ENCODE results near the gene PSMC3. TPM values are rescaled to one million over a fixed set of nuclear protein-coding genes. Genes with fewer than 3 reads are reported as not detected.

PSMC3 gene
- total and polyA plus RNA-seq, 9 of the 15 experiments (the other 6 are each of a cell fraction or from before 2014, with no cell fraction given): 44.3 to 324 (median 240) TPM

DNA sequence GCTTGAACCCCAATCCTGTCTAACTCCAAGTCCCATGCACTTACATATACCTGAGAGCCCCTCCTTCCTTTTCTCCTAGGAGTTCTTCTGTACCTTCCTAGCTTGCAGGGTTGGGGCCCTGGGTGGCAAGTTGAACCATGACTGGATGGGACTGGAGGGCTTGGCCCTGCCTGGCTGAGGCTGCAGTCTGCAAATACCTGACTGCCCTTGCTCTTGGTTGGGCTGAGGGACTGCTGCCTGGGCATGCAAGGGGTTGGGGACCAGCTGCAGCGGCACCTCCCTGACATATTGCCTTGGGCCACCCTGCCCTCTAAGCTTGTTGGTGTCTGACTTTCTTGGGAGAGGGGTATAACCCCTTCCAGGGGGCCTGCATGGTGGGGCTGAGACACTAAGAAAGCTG is 27.7 kb downstream of the PSMC3 start:
- no peaks in the 10 kb centered on the region for H3K9me3 ChIP-seq (replicated peaks; ENCODE audit: control insufficient read depth, insufficient read depth, low read depth, low read length)
- BruUV-seq (replicated peaks): no TSS peak
- ATAC-seq: no peak
- no peak overlapping the region; the same call in 1 of the 2 replicates for H2AFZ ChIP-seq (ENCODE audit: low read depth, low read length)
- H3K9ac ChIP-seq (ENCODE audit: insufficient read depth in 1 of 2, low read depth in 2 of 2, low read length in 2 of 2): peak overlapping the region in 1 of 2 experiments; percentile 80; a peak in 2 of 4 replicates
- FAIRE-seq: no peak
- H3K79me2 ChIP-seq (ENCODE audit: control insufficient read depth, insufficient read depth, low read length): no peaks in the 10 kb centered on the region
- no peak for TF ChIP-seq PHF20 (IDR thresholded peaks at IDR 0.05; ENCODE audit: partially characterized antibody)
- TF ChIP-seq ZFX (CRISPR knock-in tag; IDR thresholded peaks at IDR 0.05): 0 out of 2 replicates have a peak, but pooled peaks have one; percentile 11
- H3K4me1 ChIP-seq (replicated peaks in 1 of 2; ENCODE audit: control insufficient read depth in 2 of 2, insufficient read depth in 2 of 2, low read length in 2 of 2): peaks cover 39 to 55% of the 10 kb centered on the region in 2 experiments
- ChIA-PET POLR2A (no interaction called here), CTCF (ENCODE audit: low intra/inter-chr PET ratio) (no interaction called here)
- H3K27me3 ChIP-seq (ENCODE audit: control insufficient read depth in 2 of 2, insufficient read depth in 2 of 2, low read length in 2 of 2): no peaks in the 10 kb centered on the region
- H4K20me1 ChIP-seq (replicated peaks; ENCODE audit: control insufficient read depth, insufficient read depth, low read length): no peaks in the 10 kb centered on the region
- intact Hi-C loops (cut with micrococcal nuclease): no loop called here
- no peaks in the 10 kb centered on the region for H3K36me3 ChIP-seq (ENCODE audit: control insufficient read depth, insufficient read depth, low read length)
- no peak overlapping the region for H3K27ac ChIP-seq (ENCODE audit: extremely low read depth, low read depth, low read length)
- no peak overlapping the region for H3K4me3 ChIP-seq
- no peaks in the 10 kb centered on the region for H3K9me1 ChIP-seq (ENCODE audit: control insufficient read depth, insufficient read depth, low read length)
- in situ Hi-C loops (cut with MboI): no loop called here
- H3K4me2 ChIP-seq (ENCODE audit: insufficient read depth, low read length): no peak overlapping the region
- DNase-seq (ENCODE audit: extremely low read depth in 1 of 4, low spot score in 3 of 4): no peak
- WGBS (ENCODE audit: insufficient coverage, low coverage, missing lambda C conversion rate): 100% methylated on average over 1 of the region's 1 CpG

DNA sequence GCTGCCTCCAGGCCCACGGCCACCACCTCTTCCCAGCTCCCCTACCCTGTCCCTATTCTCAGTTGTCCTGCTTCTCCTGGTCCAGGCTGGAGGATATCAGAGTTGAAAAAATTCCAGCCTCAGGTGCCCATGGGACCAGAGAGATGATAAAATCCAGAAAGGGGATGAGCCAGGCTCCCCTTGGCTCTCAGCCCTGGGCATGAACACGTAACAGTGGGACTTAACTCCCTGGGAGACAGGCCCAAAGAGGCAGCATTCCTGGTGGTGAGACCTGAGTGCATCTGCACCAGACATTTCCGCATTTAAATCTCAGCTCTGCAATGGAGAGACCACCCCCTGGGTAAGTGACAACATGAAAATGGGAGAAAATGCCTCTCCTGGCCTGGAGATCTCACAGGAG is 28.2 kb downstream of the PSMC3 start:
- Histone ChIP-seq H3K4me2 (ENCODE audit: insufficient read depth, low read length) (no peak overlapping the region), H3K9me3 (replicated peaks; ENCODE audit: control insufficient read depth, insufficient read depth, low read depth, low read length) (no peaks in the 10 kb centered on the region), H3K27me3 (ENCODE audit: control insufficient read depth in 2 of 2, insufficient read depth in 2 of 2, low read length in 2 of 2) (no peaks in the 10 kb centered on the region), H2AFZ (ENCODE audit: low read depth, low read length) (peak overlapping the region; percentile 7; the same call in 1 of the 2 replicates), H3K9me1 (ENCODE audit: control insufficient read depth, insufficient read depth, low read length) (no peaks in the 10 kb centered on the region), H3K27ac (ENCODE audit: extremely low read depth, low read depth, low read length) (no peak overlapping the region), H3K4me3 (no peak overlapping the region), H3K79me2 (ENCODE audit: control insufficient read depth, insufficient read depth, low read length) (no peaks in the 10 kb centered on the region), H3K4me1 (replicated peaks in 1 of 2; ENCODE audit: control insufficient read depth in 2 of 2, insufficient read depth in 2 of 2, low read length in 2 of 2) (peaks cover 38 to 56% of the 10 kb centered on the region in 2 experiments), H3K36me3 (ENCODE audit: control insufficient read depth, insufficient read depth, low read length) (no peaks in the 10 kb centered on the region), H4K20me1 (replicated peaks; ENCODE audit: control insufficient read depth, insufficient read depth, low read length) (no peaks in the 10 kb centered on the region), H3K9ac (ENCODE audit: insufficient read depth in 1 of 2, low read depth in 2 of 2, low read length in 2 of 2) (peak overlapping the region in 1 of 2 experiments; percentile 23; a peak in 1 of 4 replicates)
- WGBS (ENCODE audit: insufficient coverage, low coverage, missing lambda C conversion rate): 86% methylated on average over 3 of the region's 3 CpGs
- FAIRE-seq: no peak
- no TSS peak for BruUV-seq (replicated peaks)
- CTCF ChIA-PET (ENCODE audit: low intra/inter-chr PET ratio): no interaction called here
- ATAC-seq: no peak
- in situ Hi-C loops (cut with MboI) (no loop called here), intact Hi-C loops (cut with micrococcal nuclease) (no loop called here)
- POLR2A ChIA-PET: interaction anchor here (1.8 kb wide), 1 partner anchor 9 kb away, joined by 8 read pairs; no protein-coding TSS in a partner anchor
- no peak for DNase-seq (ENCODE audit: extremely low read depth in 1 of 4, low spot score in 3 of 4)
- TF ChIP-seq ELF4 (CRISPR knock-in tag; IDR thresholded peaks at IDR 0.05): no peak
- no peak for TF ChIP-seq SMARCA5 (IDR thresholded peaks at IDR 0.05)
- no peak for TF ChIP-seq ZNF282 (CRISPR knock-in tag; IDR thresholded peaks at IDR 0.05)
- TF ChIP-seq CREM (IDR thresholded peaks at IDR 0.05; ENCODE audit: low read depth): no peak
- no peak for TF ChIP-seq ZBTB17 (CRISPR knock-in tag; IDR thresholded peaks at IDR 0.05)
- no peak for TF ChIP-seq DNMT1 (IDR thresholded peaks at IDR 0.05)
- TF ChIP-seq, protein P1, sequence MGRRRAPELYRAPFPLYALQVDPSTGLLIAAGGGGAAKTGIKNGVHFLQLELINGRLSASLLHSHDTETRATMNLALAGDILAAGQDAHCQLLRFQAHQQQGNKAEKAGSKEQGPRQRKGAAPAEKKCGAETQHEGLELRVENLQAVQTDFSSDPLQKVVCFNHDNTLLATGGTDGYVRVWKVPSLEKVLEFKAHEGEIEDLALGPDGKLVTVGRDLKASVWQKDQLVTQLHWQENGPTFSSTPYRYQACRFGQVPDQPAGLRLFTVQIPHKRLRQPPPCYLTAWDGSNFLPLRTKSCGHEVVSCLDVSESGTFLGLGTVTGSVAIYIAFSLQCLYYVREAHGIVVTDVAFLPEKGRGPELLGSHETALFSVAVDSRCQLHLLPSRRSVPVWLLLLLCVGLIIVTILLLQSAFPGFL (CRISPR knock-in tag; IDR thresholded peaks at IDR 0.05): no peak
- no peak for TF ChIP-seq CHD1 (IDR thresholded peaks at IDR 0.05; ENCODE audit: low read length)
- TF ChIP-seq, protein P2, sequence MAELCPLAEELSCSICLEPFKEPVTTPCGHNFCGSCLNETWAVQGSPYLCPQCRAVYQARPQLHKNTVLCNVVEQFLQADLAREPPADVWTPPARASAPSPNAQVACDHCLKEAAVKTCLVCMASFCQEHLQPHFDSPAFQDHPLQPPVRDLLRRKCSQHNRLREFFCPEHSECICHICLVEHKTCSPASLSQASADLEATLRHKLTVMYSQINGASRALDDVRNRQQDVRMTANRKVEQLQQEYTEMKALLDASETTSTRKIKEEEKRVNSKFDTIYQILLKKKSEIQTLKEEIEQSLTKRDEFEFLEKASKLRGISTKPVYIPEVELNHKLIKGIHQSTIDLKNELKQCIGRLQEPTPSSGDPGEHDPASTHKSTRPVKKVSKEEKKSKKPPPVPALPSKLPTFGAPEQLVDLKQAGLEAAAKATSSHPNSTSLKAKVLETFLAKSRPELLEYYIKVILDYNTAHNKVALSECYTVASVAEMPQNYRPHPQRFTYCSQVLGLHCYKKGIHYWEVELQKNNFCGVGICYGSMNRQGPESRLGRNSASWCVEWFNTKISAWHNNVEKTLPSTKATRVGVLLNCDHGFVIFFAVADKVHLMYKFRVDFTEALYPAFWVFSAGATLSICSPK (IDR thresholded peaks at IDR 0.05; ENCODE audit: borderline replicate concordance): no peak
- no peak for TF ChIP-seq CHD2 (IDR thresholded peaks at IDR 0.05; ENCODE audit: low read depth, low read length)
- TF ChIP-seq CC2D1A (IDR thresholded peaks at IDR 0.05): no peak
